ENCODE data around the gene ASTN2. TPM values are rescaled to one million over a fixed set of nuclear protein-coding genes. Genes with fewer than 3 reads are reported as not detected.

The ASTN2 gene
- total and polyA plus RNA-seq, 2 donors (not counting 3 experiments of a cell fraction or from before 2014, with no cell fraction given) = 1.0 to 1.9 TPM

- Histone ChIP-seq H3K9ac (replicated peaks; ENCODE audit: extremely low read depth, insufficient read depth, low read length) (no peak overlapping the region), H3K4me1 (ENCODE audit: control insufficient read depth, extremely low read depth, insufficient read depth, low read length) (no peaks in the 10 kb centered on the region), H3K36me3 (ENCODE audit: control insufficient read depth in 2 of 2, extremely low read depth in 1 of 2, insufficient read depth in 2 of 2, low read length in 2 of 2) (no peaks in the 10 kb centered on the region), H3K27me3 (ENCODE audit: control insufficient read depth in 2 of 2, insufficient read depth in 2 of 2, low read length in 2 of 2) (no peaks in the 10 kb centered on the region), H3K4me2 (ENCODE audit: insufficient read depth, low read length) (no peak overlapping the region), H2AFZ (ENCODE audit: low read depth, low read length) (no peak overlapping the region), H3K27ac (ENCODE audit: insufficient read depth, low read depth, low read length) (no peak overlapping the region), H3K79me2 (ENCODE audit: control insufficient read depth, insufficient read depth, low read length) (no peaks in the 10 kb centered on the region), H3K9me1 (replicated peaks; ENCODE audit: control insufficient read depth, extremely low read depth, insufficient read depth, low read length) (no peaks in the 10 kb centered on the region), H4K20me1 (replicated peaks; ENCODE audit: control insufficient read depth, extremely low read depth, insufficient read depth, low read length) (no peaks in the 10 kb centered on the region), H3K9me3 (replicated peaks; ENCODE audit: control insufficient read depth, insufficient read depth, low read length) (peaks cover 7% of the 10 kb centered on the region), H3K4me3 (replicated peaks in 1 of 3; ENCODE audit: insufficient read depth in 1 of 3, low read depth in 1 of 3, low read length in 3 of 3) (no peak overlapping the region)
- TF ChIP-seq MYC (IDR thresholded peaks at IDR 0.05; ENCODE audit: low read depth, low read length) (no peak), POLR2AphosphoS5 (IDR thresholded peaks at IDR 0.05; ENCODE audit: insufficient read depth, low read depth, low read length) (no peak), FOS (IDR thresholded peaks at IDR 0.05; ENCODE audit: borderline replicate concordance, insufficient read depth, low read length) (no peak), MAX (IDR thresholded peaks at IDR 0.05; ENCODE audit: insufficient read depth, insufficient read length) (no peak), CTCF (IDR thresholded peaks at IDR 0.05; ENCODE audit: extremely low read depth in 1 of 2, insufficient read depth in 1 of 2, low read depth in 1 of 2, low read length in 2 of 2) (no peak), JUN (IDR thresholded peaks at IDR 0.05; ENCODE audit: borderline replicate concordance, insufficient read depth, insufficient read length, low read depth) (no peak), GATA2 (IDR thresholded peaks at IDR 0.05; ENCODE audit: insufficient read depth, insufficient read length, low read depth, low read length) (no peak), POLR2A (IDR thresholded peaks at IDR 0.05; ENCODE audit: low read depth, low read length) (no peak), EZH2 (IDR thresholded peaks at IDR 0.05; ENCODE audit: borderline replicate concordance, low read depth, low read length, severe bottlenecking) (no peak)
- ChIA-PET POLR2A (no interaction called here), CTCF (no interaction called here)
- DNase-seq (ENCODE audit: low read depth, low spot score) = no peak
- no TSS peak for BruUV-seq (replicated peaks)
- FAIRE-seq = no peak
- dilution Hi-C loops (cut with MboI; ENCODE audit: extremely low pct_ligation_motif_present, low sequenced_read_pairs) = no loop called here
- intact Hi-C loops (cut with micrococcal nuclease) = no loop called here
Observed at GRCh38 chr9:117136461-117136860, 278.4 kb downstream of the ASTN2 start.

Data from endothelial cell of umbilical vein (primary cell).